K562 (cell line): ENCODE results near the gene UMAD1. TPM values are rescaled to one million over a fixed set of nuclear protein-coding genes. Genes with fewer than 3 reads are reported as not detected.

Experiments
- ATAC-seq: fragments of 200-7000 bp; cut with Tn5 transposase; 3 replicates; pipeline ENCODE4 v1.9.1; 2020; ENCODE audit warnings: moderate library complexity
- BruUV-seq: library from RNA; stranded (reverse); fragments of 400-500 nt; replicated peaks from 2 replicates; lab custom pipeline; 2021; lab: Mats Ljungman, UMichigan
- CTCF ChIA-PET: fragments of 300-600 bp; formaldehyde crosslinking; extraction: SDS; loops from one replicate; lab custom pipeline; 2021; ENCODE audit warnings: low intra/inter-chr PET ratio; lab: Yijun Ruan, JAX
- POLR2A ChIA-PET: fragments of 300-600, 350-650 bp; sonication (Branson Sonifier 250); formaldehyde crosslinking; extraction: SDS; loops from one replicate; lab custom pipeline; 2021; ENCODE audit warnings: antibody characterized with exemption, inconsistent platforms; lab: Yijun Ruan, JAX
- DNase-seq, 4 experiments: peaks; one replicate each; pipeline versions ENCODE4 v3.0.0 to v3.0.0-alpha.2; 2011 to 2018; ENCODE audit warnings: low spot score in 3 of 4, mixed read lengths in 3 of 4; ENCODE audit errors: extremely low read depth in 1 of 4
- FAIRE-seq: peaks from 2 replicates; lab custom pipeline; 2011; peaks lifted over from hg19 to GRCh38; lab: Jason Lieb, UNC
- H2AFZ ChIP-seq: 2 replicates; pipeline ENCODE4 v1.6.0; 2011; ENCODE audit warnings: low read depth, low read length, control low read depth, inconsistent platforms
- H3K27ac ChIP-seq: fragments of 200-600 bp; 3 replicates; pipeline ENCODE4 v1.8.0; 2011; ENCODE audit warnings: low read depth, mild to moderate bottlenecking, control low read depth, inconsistent platforms, low read length, moderate library complexity, mixed read lengths; ENCODE audit errors: extremely low read depth
- H3K27me3 ChIP-seq, 2 experiments: fragments of 300-600 bp in 1 of 2; 2 replicates in 1 of 2; 3 replicates in 1 of 2; pipeline versions ENCODE4 v1.6.0 to v1.8.0; 2011; ENCODE audit warnings: inconsistent platforms in 2 of 2, low read length in 2 of 2, mild to moderate bottlenecking in 1 of 2, mixed read lengths in 1 of 2, moderate library complexity in 1 of 2; ENCODE audit not compliant: control insufficient read depth in 2 of 2, insufficient read depth in 2 of 2
- H3K36me3 ChIP-seq: fragments of 300-600 bp; 3 replicates; pipeline ENCODE4 v1.8.0; 2011; ENCODE audit warnings: mild to moderate bottlenecking, low read length, inconsistent platforms; ENCODE audit not compliant: control insufficient read depth, insufficient read depth
- H3K4me1 ChIP-seq, 2 experiments: fragments of 200-600 bp in 1 of 2; replicated peaks in 1 of 2; 2 replicates in 1 of 2; 3 replicates in 1 of 2; pipeline versions ENCODE4 v1.5.1 to v1.8.0; 2011; ENCODE audit warnings: inconsistent platforms in 2 of 2, low read length in 2 of 2, mild to moderate bottlenecking in 1 of 2, mixed read lengths in 1 of 2, moderate library complexity in 1 of 2; ENCODE audit not compliant: control insufficient read depth in 2 of 2, insufficient read depth in 2 of 2
- H3K4me2 ChIP-seq: 2 replicates; pipeline ENCODE4 v1.6.1; 2011; ENCODE audit warnings: low read length, control low read depth, inconsistent platforms, mixed read lengths; ENCODE audit not compliant: insufficient read depth
- H3K4me3 ChIP-seq: fragments of 200-600 bp; sonication (generic), shearing (Covaris generic); 2 replicates; pipeline ENCODE4 v1.5.1; 2016; ENCODE audit warnings: control low read depth, inconsistent platforms
- H3K79me2 ChIP-seq: fragments of 200-600 bp; 3 replicates; pipeline ENCODE4 v1.8.0; 2011; ENCODE audit warnings: low read length, inconsistent platforms; ENCODE audit not compliant: control insufficient read depth, insufficient read depth
- H3K9ac ChIP-seq, 2 experiments: 2 replicates each; pipeline versions ENCODE4 v1.6.0 to v1.6.1; 2011; ENCODE audit warnings: low read depth in 2 of 2, low read length in 2 of 2, control low read depth in 1 of 2, inconsistent platforms in 1 of 2, mild to moderate bottlenecking in 1 of 2, mixed read lengths in 1 of 2; ENCODE audit not compliant: insufficient read depth in 1 of 2
- H3K9me1 ChIP-seq: one replicate; pipeline ENCODE4 v1.6.0; 2011; ENCODE audit warnings: inconsistent platforms, mild to moderate bottlenecking, low read length, moderate library complexity; ENCODE audit not compliant: control insufficient read depth, insufficient read depth
- H3K9me3 ChIP-seq: replicated peaks from 2 replicates; pipeline ENCODE4 v1.5.1; 2011; ENCODE audit warnings: low read depth, low read length, inconsistent platforms; ENCODE audit not compliant: control insufficient read depth, insufficient read depth
- H4K20me1 ChIP-seq: replicated peaks from 2 replicates; pipeline ENCODE4 v1.6.1; 2011; ENCODE audit warnings: low read length, inconsistent platforms, mixed read lengths; ENCODE audit not compliant: control insufficient read depth, insufficient read depth
- CREM ChIP-seq: IDR thresholded peaks from 2 replicates; pipeline ENCODE4 v1.6.1; 2014; ENCODE audit warnings: antibody characterized with exemption, low read depth
- HDGF ChIP-seq: fragments of 450-650 bp; IDR thresholded peaks from 2 replicates; pipeline ENCODE4 v1.6.1; 2016
- ILF3 ChIP-seq: fragments of 450-650 bp; IDR thresholded peaks from 2 replicates; pipeline ENCODE4 v1.6.1; 2018; ENCODE audit warnings: antibody characterized with exemption, mild to moderate bottlenecking, moderate library complexity, borderline replicate concordance
- RBBP5 ChIP-seq: fragments of 200-600 bp; sonication (generic); IDR thresholded peaks from 2 replicates; pipeline ENCODE4 v1.6.1; 2012; ENCODE audit warnings: borderline replicate concordance, mild to moderate bottlenecking, low read length, control low read depth, inconsistent platforms; ENCODE audit not compliant: insufficient read depth, poor library complexity, severe bottlenecking
- SAFB2 ChIP-seq: fragments of 200-400 bp; formaldehyde crosslinking; IDR thresholded peaks from 2 replicates; pipeline ENCODE4 v1.6.1; 2018; ENCODE audit warnings: borderline replicate concordance, low read length, low read depth, moderate library complexity; ENCODE audit not compliant: severe bottlenecking
- TBP ChIP-seq: optimal IDR thresholded peaks from 2 replicates; pipeline ENCODE3; 2011; ENCODE audit warnings: low read depth, low read length, improper control_type of control experiment
- U2AF1 ChIP-seq: fragments of 200-400 bp; formaldehyde crosslinking; optimal IDR thresholded peaks from 2 replicates; pipeline ENCODE3; 2017; ENCODE audit warnings: mild to moderate bottlenecking, low read depth, low read length, moderate library complexity
- ZBTB34 ChIP-seq: fragments of 250-450 bp; sonication (Bioruptor Pico); IDR thresholded peaks from 2 replicates; pipeline ENCODE4 v1.8.0; 2021; ENCODE audit warnings: mild to moderate bottlenecking, moderate library complexity
- ZC3H8 ChIP-seq: fragments of 450-650 bp; IDR thresholded peaks from 2 replicates; pipeline ENCODE4 v1.6.1; 2017
- WGBS: fragments of 100-300 bp; shearing (Covaris generic); methylation state at CpG from one replicate; pipeline ENCODE4 v1.1.6; 2016; ENCODE audit warnings: low coverage, mixed read lengths; ENCODE audit not compliant: insufficient coverage; ENCODE audit errors: missing lambda C conversion rate; 5-methylcytosine and 5-hydroxymethylcytosine counted together
- in situ Hi-C: fragments of 300-500 bp; cut with MboI; formaldehyde crosslinking; loops from 4 replicates; pipeline ENCODE4 v1.15.0; 2018; ENCODE audit warnings: inconsistent platforms, mixed read lengths
- intact Hi-C: fragments of 100-400 bp; cut with micrococcal nuclease; formaldehyde crosslinking; loops from 2 replicates; pipeline ENCODE4 v1.14.2; 2022
- polyA plus RNA-seq, 8 experiments: library from polyadenylated mRNA; depleted of rRNA in 4 of 8; stranded (reverse) in 5 of 8; unstranded in 3 of 8; fragments of >200 nt; fragmentation: Nextera tagmentation in 2 of 8; fragmentation: Illumina TruSeq in 1 of 8; extraction: Ambion mirVana in 2 of 8; extraction: Trizol in 1 of 8; gene quantifications; 2 replicates each; pipeline versions ENCODE4 v1.2.1 to v1.2.3, GENCODE V29; 2011 to 2014; ENCODE audit warnings: inconsistent platforms in 1 of 8, missing spikeins in 1 of 8
- total RNA-seq, 7 experiments: library from RNA; depleted of rRNA in 6 of 7; stranded (reverse); fragments of >200 nt in 6 of 7; fragmentation: Illumina TruSeq in 2 of 7; extraction: Trizol in 2 of 7; gene quantifications; 2 replicates each; pipeline versions ENCODE4 v1.2.1 to v1.2.3, GENCODE V29; 2011 to 2021; ENCODE audit warnings: low replicate concordance in 1 of 7

UMAD1 gene
- total and polyA plus RNA-seq, 9 of the 15 experiments (the other 6 are each of a cell fraction or from before 2014, with no cell fraction given) = 9.0 to 26.7 (median 13.3) TPM

- ATAC-seq (no peak), FAIRE-seq (no peak), DNase-seq (no peak)
- no peaks in the 10 kb centered on the region for H3K9me1 ChIP-seq
- H3K27me3 ChIP-seq = no peaks in the 10 kb centered on the region
- intact Hi-C loops (no loop called here), in situ Hi-C loops (no loop called here)
- no peaks in the 10 kb centered on the region for H3K36me3 ChIP-seq
- WGBS = 69% methylated on average over 6 of the region's 6 CpGs
- no peak overlapping the region for H3K27ac ChIP-seq
- no peaks in the 10 kb centered on the region; a peak in 1 of 5 replicates for H3K4me1 ChIP-seq
- H3K4me3 ChIP-seq = no peak overlapping the region
- no peak overlapping the region for H3K9ac ChIP-seq
- no peak overlapping the region for H3K4me2 ChIP-seq
- ChIA-PET POLR2A (no interaction called here), CTCF (no interaction called here)
- no peaks in the 10 kb centered on the region for H3K79me2 ChIP-seq
- no peaks in the 10 kb centered on the region for H3K9me3 ChIP-seq
- no peaks in the 10 kb centered on the region; the same call in 1 of the 2 replicates for H4K20me1 ChIP-seq
- BruUV-seq = no TSS peak
- no peak overlapping the region for H2AFZ ChIP-seq
- TF ChIP-seq RBBP5 (no peak), TBP (no peak), CREM (no peak), U2AF1 (no peak), HDGF (no peak), ZC3H8 (no peak), ILF3 (no peak), SAFB2 (no peak), ZBTB34 (no peak)
- TF ChIP-seq, all 486 proteins: peak for 0
These were observed 149.6 kb downstream of the UMAD1 start for GRCh38 chr7:7790041-7790741.
